PC-9 (cell line): ENCODE measurements around the gene FST. TPM values are rescaled to one million over a fixed set of nuclear protein-coding genes. Genes with fewer than 3 reads are reported as not detected.

ENCODE experiments used
- BruUV-seq: library from RNA; stranded (reverse); fragments of 400-500 nt; replicated peaks from 2 replicates; lab custom pipeline; 2021; lab: Mats Ljungman, UMichigan
- CTCF ChIA-PET: fragments of 300-600 bp; sonication (Branson Sonifier 250); formaldehyde crosslinking; loops from one replicate; lab custom pipeline; 2022; ENCODE audit warnings: antibody characterized with exemption; lab: Charles Lee
- POLR2A ChIA-PET: fragments of 300-600 bp; sonication (Branson Sonifier 250); formaldehyde crosslinking; loops from one replicate; lab custom pipeline; 2022; ENCODE audit warnings: antibody characterized with exemption; ENCODE audit not compliant: unreplicated experiment; lab: Charles Lee
- DNase-seq, 2 experiments: peaks; one replicate each; pipeline versions ENCODE4 v3.0.0 to v3.0.0-alpha.2; 2015 to 2022; ENCODE audit warnings: mixed read lengths in 1 of 2
- H2AFZ ChIP-seq: fragments of 200-600 bp; sonication (generic); 2 replicates; pipeline ENCODE4 v1.8.1; 2017; ENCODE audit warnings: antibody characterized with exemption
- H3F3A ChIP-seq: fragments of 200-600 bp; sonication (generic); 2 replicates; pipeline ENCODE4 v1.8.1; 2017; ENCODE audit warnings: antibody characterized with exemption, mild to moderate bottlenecking, low read depth; ENCODE audit not compliant: insufficient read depth
- H3K27ac ChIP-seq: fragments of 200-600 bp; sonication (generic); 2 replicates; pipeline ENCODE4 v1.6.1; 2016; ENCODE audit warnings: mixed run types
- H3K27me3 ChIP-seq: fragments of 200-600 bp; sonication (generic); 2 replicates; pipeline ENCODE4 v1.6.1; 2016; ENCODE audit warnings: low read depth, mixed run types; ENCODE audit not compliant: insufficient read depth
- H3K36me3 ChIP-seq: fragments of 200-600 bp; sonication (generic); 2 replicates; pipeline ENCODE4 v1.6.1; 2016; ENCODE audit warnings: low read depth, mixed run types
- H3K4me1 ChIP-seq: fragments of 200-600 bp; sonication (generic); replicated peaks from 2 replicates; pipeline ENCODE4 v1.6.1; 2016; ENCODE audit warnings: mixed run types; ENCODE audit not compliant: insufficient read depth
- H3K4me2 ChIP-seq: fragments of 200-600 bp; sonication (generic); 2 replicates; pipeline ENCODE4 v1.6.1; 2017; ENCODE audit warnings: mixed run types
- H3K4me3 ChIP-seq: fragments of 200-600 bp; sonication (generic); 2 replicates; pipeline ENCODE4 v1.6.1; 2016; ENCODE audit warnings: mixed run types
- H3K79me2 ChIP-seq: fragments of 200-600 bp; sonication (generic); 2 replicates; pipeline ENCODE4 v1.6.1; 2017; ENCODE audit warnings: low read depth, mixed run types
- H3K9me2 ChIP-seq: fragments of 200-600 bp; sonication (generic); 2 replicates; pipeline ENCODE4 v1.8.1; 2017; ENCODE audit warnings: mild to moderate bottlenecking; ENCODE audit not compliant: insufficient read depth
- H3K9me3 ChIP-seq: fragments of 200-600 bp; sonication (generic); 2 replicates; pipeline ENCODE4 v1.8.1; 2016; ENCODE audit warnings: low read depth; ENCODE audit not compliant: insufficient read depth
- H4K20me1 ChIP-seq: fragments of 200-600 bp; sonication (generic); 2 replicates; pipeline ENCODE4 v1.8.1; 2017; ENCODE audit not compliant: insufficient read depth
- EZH2 ChIP-seq: fragments of 200-600 bp; sonication (generic); IDR thresholded peaks from 2 replicates; pipeline ENCODE4 v1.8.0; 2017; ENCODE audit warnings: antibody characterized with exemption, low read depth
- intact Hi-C: fragments of 100-400 bp; cut with micrococcal nuclease; formaldehyde crosslinking; loops from one replicate; pipeline ENCODE4 v1.10.0; 2022; ENCODE audit not compliant: unreplicated experiment
- total RNA-seq: library from RNA; stranded (reverse); gene quantifications from 2 replicates; pipeline ENCODE4 v1.2.3, GENCODE V29; 2021
- TF ChIP-seq, protein P1 (sequence below): fragments of 200-600 bp; sonication (generic); conservative IDR thresholded peaks from 2 replicates; pipeline ENCODE4 v1.6.1; 2017; ENCODE audit warnings: mixed run types, antibody characterized with exemption, mild to moderate bottlenecking, moderate library complexity

The FST gene
- total RNA-seq, 1 experiment from 2014 or later: 0.63 TPM

GRCh38 chr5:53488195-53488722 lies 7.8 kb downstream of the FST start:
- BruUV-seq: no TSS peak
- Histone ChIP-seq H3K36me3 (no peaks in the 10 kb centered on the region), H3K9me2 (no peaks in the 10 kb centered on the region), H3K79me2 (no peaks in the 10 kb centered on the region), H3K4me3 (no peak overlapping the region), H2AFZ (no peak overlapping the region), H4K20me1 (no peaks in the 10 kb centered on the region), H3K27me3 (no peaks in the 10 kb centered on the region), H3F3A (no peaks in the 10 kb centered on the region), H3K4me1 (no peaks in the 10 kb centered on the region), H3K4me2 (no peak overlapping the region), H3K27ac (no peak overlapping the region), H3K9me3 (no peaks in the 10 kb centered on the region)
- CTCF ChIA-PET: no interaction called here
- intact Hi-C loops: no loop called here
- no peak for DNase-seq
- TF ChIP-seq, protein P1, sequence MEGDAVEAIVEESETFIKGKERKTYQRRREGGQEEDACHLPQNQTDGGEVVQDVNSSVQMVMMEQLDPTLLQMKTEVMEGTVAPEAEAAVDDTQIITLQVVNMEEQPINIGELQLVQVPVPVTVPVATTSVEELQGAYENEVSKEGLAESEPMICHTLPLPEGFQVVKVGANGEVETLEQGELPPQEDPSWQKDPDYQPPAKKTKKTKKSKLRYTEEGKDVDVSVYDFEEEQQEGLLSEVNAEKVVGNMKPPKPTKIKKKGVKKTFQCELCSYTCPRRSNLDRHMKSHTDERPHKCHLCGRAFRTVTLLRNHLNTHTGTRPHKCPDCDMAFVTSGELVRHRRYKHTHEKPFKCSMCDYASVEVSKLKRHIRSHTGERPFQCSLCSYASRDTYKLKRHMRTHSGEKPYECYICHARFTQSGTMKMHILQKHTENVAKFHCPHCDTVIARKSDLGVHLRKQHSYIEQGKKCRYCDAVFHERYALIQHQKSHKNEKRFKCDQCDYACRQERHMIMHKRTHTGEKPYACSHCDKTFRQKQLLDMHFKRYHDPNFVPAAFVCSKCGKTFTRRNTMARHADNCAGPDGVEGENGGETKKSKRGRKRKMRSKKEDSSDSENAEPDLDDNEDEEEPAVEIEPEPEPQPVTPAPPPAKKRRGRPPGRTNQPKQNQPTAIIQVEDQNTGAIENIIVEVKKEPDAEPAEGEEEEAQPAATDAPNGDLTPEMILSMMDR: no peak
- no peak for TF ChIP-seq EZH2
- POLR2A ChIA-PET: no interaction called here

GRCh38 chr5:53490747-53491146 lies 10.3 kb downstream of the FST start:
- intact Hi-C loops: no loop called here

GRCh38 chr5:53501054-53501453 lies 20.6 kb downstream of the FST start:
- no peaks in the 10 kb centered on the region for H3K79me2 ChIP-seq
- H3K9me3 ChIP-seq: no peaks in the 10 kb centered on the region
- no peaks in the 10 kb centered on the region for H3K27me3 ChIP-seq
- intact Hi-C loops: no loop called here
- no peaks in the 10 kb centered on the region for H3K4me1 ChIP-seq
- BruUV-seq: no TSS peak
- no peak overlapping the region for H2AFZ ChIP-seq
- H4K20me1 ChIP-seq: no peaks in the 10 kb centered on the region
- no peak for DNase-seq
- no peaks in the 10 kb centered on the region for H3K36me3 ChIP-seq
- H3F3A ChIP-seq: no peaks in the 10 kb centered on the region
- H3K4me2 ChIP-seq: no peak overlapping the region
- TF ChIP-seq, protein P1: no peak
- TF ChIP-seq EZH2: no peak
- H3K4me3 ChIP-seq: no peak overlapping the region
- ChIA-PET CTCF (no interaction called here), POLR2A (no interaction called here)
- H3K9me2 ChIP-seq: no peaks in the 10 kb centered on the region
- no peak overlapping the region for H3K27ac ChIP-seq

More at GRCh38 chr5:53490747-53491146, 10.3 kb downstream of the FST start:
- Histone ChIP-seq H3K4me1 (no peaks in the 10 kb centered on the region), H3K9me3 (no peaks in the 10 kb centered on the region), H3K27ac (no peak overlapping the region), H2AFZ (no peak overlapping the region), H3K4me2 (no peak overlapping the region), H3K79me2 (no peaks in the 10 kb centered on the region), H3K36me3 (no peaks in the 10 kb centered on the region), H3K27me3 (no peaks in the 10 kb centered on the region), H3F3A (no peaks in the 10 kb centered on the region), H4K20me1 (no peaks in the 10 kb centered on the region), H3K9me2 (no peaks in the 10 kb centered on the region), H3K4me3 (no peak overlapping the region)
- TF ChIP-seq, protein P1: no peak
- no peak for TF ChIP-seq EZH2
- ChIA-PET POLR2A (no interaction called here), CTCF (no interaction called here)
- no peak for DNase-seq
- no TSS peak for BruUV-seq
